SH-SY5Y (cell line): ENCODE data around the gene ENAM.

Experiments used
- GATA2 ChIP-seq: IDR thresholded peaks from 2 replicates; pipeline ENCODE4 v1.6.1; 2011; ENCODE audit warnings: mild to moderate bottlenecking, low read depth, low read length
- GATA3 ChIP-seq: IDR thresholded peaks from 2 replicates; pipeline ENCODE4 v1.6.1; 2011; ENCODE audit warnings: low read depth, mild to moderate bottlenecking, low read length, moderate library complexity

ENAM gene

GRCh38 chr4:70628444-70628843 is at the start of gene ENAM:
Gene ENAM (plus strand): TSS chr4:70628744. CDS start chr4:70629501, 757 bp downstream.
- TF ChIP-seq GATA2: no peak
- TF ChIP-seq GATA3: no peak

GRCh38 chr4:70581980-70582379 is 46.6 kb upstream of the ENAM start:
- TF ChIP-seq GATA2 (no peak), GATA3 (no peak)

- no peak for TF ChIP-seq GATA2
- TF ChIP-seq GATA3: no peak
Observed at GRCh38 chr4:70583952-70584834, 44.4 kb upstream of the ENAM start.

GRCh38 chr4:70586841-70587240 is 41.7 kb upstream of the ENAM start:
- TF ChIP-seq GATA2 (no peak), GATA3 (no peak)

- TF ChIP-seq GATA2 (no peak), GATA3 (no peak)
Observed at GRCh38 chr4:70589785-70590184, 38.8 kb upstream of the ENAM start.

- no peak for TF ChIP-seq GATA2
- TF ChIP-seq GATA3: no peak
Observed at GRCh38 chr4:70591955-70592582, 36.5 kb upstream of the ENAM start, which contains the start of gene AMBN. Gene AMBN (plus strand): TSS chr4:70592256. CDS start chr4:70592359, 103 bp downstream.

GRCh38 chr4:70594196-70594595 is 34.3 kb upstream of the ENAM start:
- no peak for TF ChIP-seq GATA3
- no peak for TF ChIP-seq GATA2

- TF ChIP-seq GATA3 (no peak), GATA2 (no peak)
Observed at GRCh38 chr4:70600305-70600704, 28.2 kb upstream of the ENAM start.

- no peak for TF ChIP-seq GATA2
Observed at GRCh38 chr4:70600977-70601376, 27.6 kb upstream of the ENAM start.

- TF ChIP-seq GATA3 (no peak), GATA2 (0 out of 2 replicates have a peak, but pooled peaks have one; percentile 8)
Observed at GRCh38 chr4:70601422-70602039, 27.0 kb upstream of the ENAM start.

GRCh38 chr4:70603856-70604255 is 24.7 kb upstream of the ENAM start:
- TF ChIP-seq GATA2 (no peak), GATA3 (no peak)

GRCh38 chr4:70606459-70606858 is 22.1 kb upstream of the ENAM start:
- TF ChIP-seq GATA2 (no peak), GATA3 (no peak)

- TF ChIP-seq GATA3 (no peak), GATA2 (no peak)
Observed at GRCh38 chr4:70607334-70607853, 21.1 kb upstream of the ENAM start.

- TF ChIP-seq GATA3 (no peak), GATA2 (no peak)
Observed at GRCh38 chr4:70608324-70608723, 20.2 kb upstream of the ENAM start.
